HCT116 (cell line): Measurements from ENCODE around the gene DTNBP1.

Experiments
- ELF1 ChIP-seq: IDR thresholded peaks from 2 replicates; pipeline ENCODE4 v1.6.1; 2012; ENCODE audit warnings: low read depth, borderline replicate concordance
- EZH2 ChIP-seq: fragments of 200-600 bp; sonication (generic); IDR thresholded peaks from 2 replicates; pipeline ENCODE4 v1.6.1; 2017; ENCODE audit warnings: antibody characterized with exemption, mixed run types
- JUND ChIP-seq: IDR thresholded peaks from 2 replicates; pipeline ENCODE4 v1.6.1; 2012
- MAX ChIP-seq: IDR thresholded peaks from 2 replicates; pipeline ENCODE4 v1.6.1; 2012
- POLR2A ChIP-seq: IDR thresholded peaks from 2 replicates; pipeline ENCODE4 v1.7.0; 2011; ENCODE audit warnings: borderline replicate concordance; ENCODE audit not compliant: insufficient read depth, insufficient read length; ENCODE audit errors: extremely low read depth
- POLR2AphosphoS5 ChIP-seq: IDR thresholded peaks from 2 replicates; pipeline ENCODE4 v1.6.1; 2011; ENCODE audit warnings: mild to moderate bottlenecking, low read depth, low read length, moderate library complexity
- SIN3A ChIP-seq: IDR thresholded peaks from 2 replicates; pipeline ENCODE4 v1.6.1; 2012; ENCODE audit warnings: low read depth
- TCF7L2 ChIP-seq: IDR thresholded peaks from 2 replicates; pipeline ENCODE4 v1.7.0; 2011; ENCODE audit warnings: borderline replicate concordance, inconsistent platforms; ENCODE audit not compliant: insufficient read depth, insufficient read length; ENCODE audit errors: extremely low read depth
- ZFX ChIP-seq: fragments of 450-650 bp; IDR thresholded peaks from 2 replicates; pipeline ENCODE4 v1.6.1; 2017
- TF ChIP-seq, protein P1 (sequence below), 3 experiments: fragments of 200-600 bp in 1 of 3; sonication (generic) in 1 of 3; IDR thresholded peaks in 2 of 3; conservative IDR thresholded peaks in 1 of 3; 2 replicates each; pipeline ENCODE4 v1.5.1; 2012 to 2017; ENCODE audit warnings: low read depth in 2 of 3, low read length in 2 of 3, antibody characterized with exemption in 1 of 3, borderline replicate concordance in 1 of 3, control low read depth in 1 of 3, mild to moderate bottlenecking in 1 of 3, mixed read lengths in 1 of 3, mixed run types in 1 of 3, moderate library complexity in 1 of 3; ENCODE audit not compliant: insufficient read depth in 1 of 3

DNA sequence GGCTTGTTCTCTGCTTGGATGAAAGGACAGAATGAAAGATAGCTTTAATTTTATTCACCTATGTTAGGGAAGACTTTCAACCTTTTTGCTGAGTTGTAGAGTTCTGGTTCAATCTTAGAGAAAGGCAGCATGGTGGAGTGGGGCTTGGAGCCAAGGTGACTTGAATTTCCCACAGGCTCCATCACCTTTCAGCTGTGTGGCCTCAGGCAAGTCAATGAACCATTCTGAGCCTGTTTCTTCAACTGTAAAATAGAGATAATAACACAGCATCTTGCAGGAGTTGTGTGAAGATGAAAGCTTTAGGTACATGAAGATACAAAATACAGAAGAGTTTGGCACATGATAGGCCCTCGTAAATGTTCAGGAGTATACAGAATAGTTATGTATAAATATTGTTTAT is 19.1 kb upstream of the DTNBP1 start:
- TF ChIP-seq, protein P1, sequence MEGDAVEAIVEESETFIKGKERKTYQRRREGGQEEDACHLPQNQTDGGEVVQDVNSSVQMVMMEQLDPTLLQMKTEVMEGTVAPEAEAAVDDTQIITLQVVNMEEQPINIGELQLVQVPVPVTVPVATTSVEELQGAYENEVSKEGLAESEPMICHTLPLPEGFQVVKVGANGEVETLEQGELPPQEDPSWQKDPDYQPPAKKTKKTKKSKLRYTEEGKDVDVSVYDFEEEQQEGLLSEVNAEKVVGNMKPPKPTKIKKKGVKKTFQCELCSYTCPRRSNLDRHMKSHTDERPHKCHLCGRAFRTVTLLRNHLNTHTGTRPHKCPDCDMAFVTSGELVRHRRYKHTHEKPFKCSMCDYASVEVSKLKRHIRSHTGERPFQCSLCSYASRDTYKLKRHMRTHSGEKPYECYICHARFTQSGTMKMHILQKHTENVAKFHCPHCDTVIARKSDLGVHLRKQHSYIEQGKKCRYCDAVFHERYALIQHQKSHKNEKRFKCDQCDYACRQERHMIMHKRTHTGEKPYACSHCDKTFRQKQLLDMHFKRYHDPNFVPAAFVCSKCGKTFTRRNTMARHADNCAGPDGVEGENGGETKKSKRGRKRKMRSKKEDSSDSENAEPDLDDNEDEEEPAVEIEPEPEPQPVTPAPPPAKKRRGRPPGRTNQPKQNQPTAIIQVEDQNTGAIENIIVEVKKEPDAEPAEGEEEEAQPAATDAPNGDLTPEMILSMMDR (IDR thresholded peaks at IDR 0.05 in 2 of 3, conservative IDR thresholded peaks at IDR 0.05 in 1 of 3; ENCODE audit: borderline replicate concordance in 1 of 3, insufficient read depth in 1 of 3, low read depth in 2 of 3, low read length in 2 of 3) = no peak
- TF ChIP-seq POLR2A (no peak), MAX (no peak), POLR2AphosphoS5 (no peak), TCF7L2 (no peak), EZH2 (no peak), SIN3A (no peak), JUND (no peak), ELF1 (no peak), ZFX (no peak)
